HEK293T (cell line): Measurements from ENCODE around the gene MAPK8IP3.
"Not testable (repeated sequence)": the region's sequence is repeated elsewhere in the genome, so short reads cannot be mapped to it uniquely, and the experiment has no call there.

Experiments used
- CTCF ChIA-PET: fragments of 350-600 bp; formaldehyde crosslinking; extraction: SDS; loops from one replicate; lab custom pipeline; 2021; ENCODE audit warnings: antibody characterized with exemption, inconsistent platforms; lab: Yijun Ruan, JAX
- POLR2A ChIA-PET: fragments of 350-600 bp; formaldehyde crosslinking; extraction: SDS; loops from one replicate; lab custom pipeline; 2020; ENCODE audit warnings: antibody characterized with exemption, inconsistent platforms; lab: Yijun Ruan, JAX
- DNase-seq: peaks from one replicate; pipeline ENCODE4 v3.0.0; 2012; ENCODE audit warnings: mixed read lengths; ENCODE audit errors: extremely low spot score
- ARNT ChIP-seq: fragments of 450-650 bp; IDR thresholded peaks from 2 replicates; pipeline ENCODE4 v1.6.1; 2017; ENCODE audit warnings: mild to moderate bottlenecking
- BHLHE40 ChIP-seq: fragments of 450-650 bp; IDR thresholded peaks from 2 replicates; pipeline ENCODE4 v1.6.1; 2016; ENCODE audit warnings: mild to moderate bottlenecking, moderate library complexity, borderline replicate concordance
- ELF4 ChIP-seq: fragments of 450-650 bp; IDR thresholded peaks from 2 replicates; pipeline ENCODE4 v1.6.1; 2017; ENCODE audit warnings: antibody characterized with exemption
- FOXA1 ChIP-seq: fragments of 450-650 bp; IDR thresholded peaks from 2 replicates; pipeline ENCODE4 v1.6.1; 2016; ENCODE audit warnings: mild to moderate bottlenecking
- FOXK2 ChIP-seq: fragments of 450-650 bp; IDR thresholded peaks from 2 replicates; pipeline ENCODE4 v1.6.1; 2016; ENCODE audit warnings: mild to moderate bottlenecking
- FOXM1 ChIP-seq: fragments of 450-650 bp; IDR thresholded peaks from 2 replicates; pipeline ENCODE4 v1.6.1; 2017; ENCODE audit warnings: mild to moderate bottlenecking, borderline replicate concordance
- HDGF ChIP-seq: fragments of 450-650 bp; IDR thresholded peaks from 2 replicates; pipeline ENCODE4 v1.6.1; 2017; ENCODE audit warnings: antibody characterized with exemption, borderline replicate concordance
- L3MBTL2 ChIP-seq: fragments of 450-650 bp; conservative IDR thresholded peaks from 2 replicates; pipeline ENCODE4 v1.6.1; 2016; ENCODE audit warnings: mild to moderate bottlenecking
- LEF1 ChIP-seq: fragments of 450-650 bp; IDR thresholded peaks from 2 replicates; pipeline ENCODE4 v1.6.1; 2017; ENCODE audit warnings: mild to moderate bottlenecking, borderline replicate concordance
- NFRKB ChIP-seq: fragments of 450-650 bp; IDR thresholded peaks from 2 replicates; pipeline ENCODE4 v1.6.1; 2016; ENCODE audit warnings: mild to moderate bottlenecking, moderate library complexity
- PKNOX1 ChIP-seq: fragments of 450-650 bp; IDR thresholded peaks from 2 replicates; pipeline ENCODE4 v1.6.1; 2016
- SP1 ChIP-seq: fragments of 450-650 bp; IDR thresholded peaks from 2 replicates; pipeline ENCODE4 v1.6.1; 2017
- SUZ12 ChIP-seq: fragments of 450-650 bp; IDR thresholded peaks from 2 replicates; pipeline ENCODE4 v1.6.1; 2016; ENCODE audit warnings: mild to moderate bottlenecking
- TARDBP ChIP-seq: fragments of 450-650 bp; IDR thresholded peaks from 2 replicates; pipeline ENCODE4 v1.6.1; 2016
- ZNF384 ChIP-seq: fragments of 450-650 bp; IDR thresholded peaks from 2 replicates; pipeline ENCODE4 v1.6.1; 2016

Gene MAPK8IP3

GRCh38 chr16:1701216-1701878 lies 4.6 kb upstream of the MAPK8IP3 start:
- ChIA-PET CTCF (interaction anchor here (0.5 kb wide), 1 partner anchor 15 kb away, joined by 3 read pairs; no protein-coding TSS in a partner anchor), POLR2A (interaction anchor here (0.8 to 1.2 kb wide), 2 partner anchors 81 to 91 kb away, joined by 3 read pairs; partner anchors contain the start of genes NUBP2 and SPSB3)
- TF ChIP-seq LEF1: no peak
- no peak for TF ChIP-seq NFRKB
- no peak for TF ChIP-seq TARDBP
- no peak for TF ChIP-seq SUZ12
- no peak for TF ChIP-seq FOXA1
- TF ChIP-seq ELF4: no peak
- no peak for TF ChIP-seq SP1
- no peak for TF ChIP-seq HDGF

GRCh38 chr16:1705324-1705687 lies 689 bp upstream of the MAPK8IP3 start:
- ChIA-PET CTCF (interaction anchor here (0.6 to 2.4 kb wide), 15 partner anchors 9 to 897 kb away, joined by 3 to 18 read pairs (median 3); partner anchors contain the start of genes CRAMP1, IFT140, JPT2 and NUBP2), POLR2A (interaction anchor here (0.9 to 3.1 kb wide), 16 partner anchors 10 to 823 kb away, joined by 3 to 30 read pairs (median 6); partner anchors contain the start of genes CRAMP1, EME2, IFT140 and JPT2)
- DNase-seq: not testable (repeated sequence)
- TF ChIP-seq PKNOX1 (peak; percentile 6; the same call in 1 of the 2 replicates), ZNF384 (peak; percentile 81; the same call in 1 of the 2 replicates)

More at GRCh38 chr16:1701216-1701878, 4.6 kb upstream of the MAPK8IP3 start:
- DNase-seq: no peak

- DNase-seq: no peak
- ChIA-PET POLR2A (interaction anchor here (0.6 to 3.1 kb wide), 21 partner anchors 9 to 436 kb away, joined by 3 to 30 read pairs (median 5); partner anchors contain the start of genes CRAMP1, EME2, IFT140 and JPT2), CTCF (interaction anchor here (0.9 to 2.4 kb wide), 10 partner anchors 12 to 95 kb away, joined by 3 to 18 read pairs (median 4); partner anchors contain the start of genes CRAMP1, IFT140, JPT2 and NUBP2)
- TF ChIP-seq BHLHE40: no peak
- TF ChIP-seq L3MBTL2: peak; percentile 29; the same call in 1 of the 2 replicates
These were observed 594 bp downstream of the MAPK8IP3 start for GRCh38 chr16:1706386-1707192.

GRCh38 chr16:1707193-1707790 lies 1.3 kb downstream of the MAPK8IP3 start:
- ChIA-PET POLR2A (interaction anchor here (0.6 to 3.1 kb wide), 3 partner anchors 29 to 96 kb away, joined by 4 to 20 read pairs (median 7); partner anchors contain the start of genes CRAMP1, EME2, IFT140 and JPT2), CTCF (interaction anchor here (2.4 kb wide), 1 partner anchor 16 kb away, joined by 18 read pairs; no protein-coding TSS in a partner anchor)
- no peak for DNase-seq
- TF ChIP-seq PKNOX1 (no peak), ARNT (no peak), ZNF384 (no peak), FOXA1 (no peak), SUZ12 (no peak), FOXM1 (no peak), FOXK2 (no peak), HDGF (no peak), LEF1 (no peak)

GRCh38 chr16:1708083-1708767 lies 2.2 kb downstream of the MAPK8IP3 start:
- TF ChIP-seq BHLHE40 (no peak), ZNF384 (no peak)
- ChIA-PET CTCF (no interaction called here), POLR2A (interaction anchor here (0.9 to 3.1 kb wide), 7 partner anchors 8 to 97 kb away, joined by 3 to 20 read pairs (median 7); partner anchors contain the start of genes CRAMP1, EME2, IFT140 and MRPS34)
- no peak for DNase-seq

- ChIA-PET CTCF (no interaction called here), POLR2A (interaction anchor here (0.6 to 1.6 kb wide), 6 partner anchors 9 to 98 kb away, joined by 3 to 8 read pairs (median 4); partner anchors contain the start of genes NUBP2 and SPSB3)
- peak; percentile 55 for DNase-seq
- TF ChIP-seq LEF1 (no peak), PKNOX1 (peak; percentile 42)
These were observed 2.8 kb downstream of the MAPK8IP3 start for GRCh38 chr16:1708768-1709180.
